ENCODE data around the gene ZC3H10.

The ZC3H10 gene

GRCh38 chr12:56158029-56158925 lies 40.2 kb downstream of the ZC3H10 start, which contains the start of gene MYL6:
Gene MYL6, plus strand, starts transcription at chr12:56158359. Its CDS starts 43 bp downstream, at chr12:56158402.
- in situ Hi-C loops (cut with HindIII; ENCODE audit: low sequenced_read_pairs): no loop called here

DNA sequence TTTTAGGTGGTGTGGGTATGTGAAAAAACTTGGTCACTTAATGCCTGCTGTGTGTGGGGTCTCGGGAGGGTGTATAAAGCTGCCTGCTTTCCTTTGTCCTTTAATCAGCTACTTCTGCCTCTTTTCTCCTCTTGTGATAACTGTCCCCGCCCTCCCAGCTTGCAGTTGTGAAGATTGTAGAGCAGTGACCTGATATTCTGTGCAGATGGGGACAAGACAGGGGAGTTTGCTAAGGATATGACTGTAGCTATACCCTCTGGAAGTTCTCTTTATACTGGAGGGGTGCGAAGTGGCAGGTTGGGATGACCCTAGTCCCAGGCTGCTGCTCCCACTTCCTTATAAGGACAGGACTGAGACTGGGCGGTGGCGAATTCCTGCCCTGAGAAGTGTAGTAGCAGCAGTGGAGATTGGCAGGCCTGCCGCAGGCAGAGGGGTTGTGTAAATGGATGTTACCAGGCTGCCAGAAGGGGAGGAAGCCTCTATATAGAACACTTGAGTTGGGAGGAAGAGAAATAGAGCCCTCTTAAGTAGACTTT lies 40.9 kb downstream of the ZC3H10 start:
- H3K4me3 ChIP-seq (ENCODE audit: low read depth, low read length): peak overlapping the region; percentile 83
- in situ Hi-C loops (cut with HindIII; ENCODE audit: low sequenced_read_pairs): no loop called here
- TF ChIP-seq CTCF (IDR thresholded peaks at IDR 0.05; ENCODE audit: low read depth, low read length): no peak
- DNase-seq (ENCODE audit: low read depth, low spot score): peak; percentile 70

More at GRCh38 chr12:56158029-56158925, 40.2 kb downstream of the ZC3H10 start, which contains the start of gene MYL6:
- DNase-seq (ENCODE audit: low read depth, low spot score): peak; percentile 98
- no peak for TF ChIP-seq CTCF (IDR thresholded peaks at IDR 0.05; ENCODE audit: low read depth, low read length)
- peak within 1 kb of the TSS; percentile 83 for H3K4me3 ChIP-seq (ENCODE audit: low read depth, low read length)

- H3K4me3 ChIP-seq (ENCODE audit: low read depth, low read length): peak overlapping the region; percentile 83
- DNase-seq (ENCODE audit: low read depth, low spot score): no peak
- in situ Hi-C loops (cut with HindIII; ENCODE audit: low sequenced_read_pairs): no loop called here
- no peak for TF ChIP-seq CTCF (IDR thresholded peaks at IDR 0.05; ENCODE audit: low read depth, low read length)
These were observed 41.6 kb downstream of the ZC3H10 start for GRCh38 chr12:56159482-56160192.

GRCh38 chr12:56160193-56160763 lies 42.2 kb downstream of the ZC3H10 start:
- in situ Hi-C loops (cut with HindIII; ENCODE audit: low sequenced_read_pairs): no loop called here
- TF ChIP-seq CTCF (IDR thresholded peaks at IDR 0.05; ENCODE audit: low read depth, low read length): no peak
- peak overlapping the region; percentile 83 for H3K4me3 ChIP-seq (ENCODE audit: low read depth, low read length)
- no peak for DNase-seq (ENCODE audit: low read depth, low spot score)

GRCh38 chr12:56160894-56161689 lies 43.0 kb downstream of the ZC3H10 start:
- peak overlapping the region; percentile 83 for H3K4me3 ChIP-seq (ENCODE audit: low read depth, low read length)
- no peak for TF ChIP-seq CTCF (IDR thresholded peaks at IDR 0.05; ENCODE audit: low read depth, low read length)
- in situ Hi-C loops (cut with HindIII; ENCODE audit: low sequenced_read_pairs): no loop called here
- DNase-seq (ENCODE audit: low read depth, low spot score): no peak

Data from astrocyte of the spinal cord (primary cell).